Activated naive CD8-positive, alpha-beta T cell treated with anti-CD3 and anti-CD28 coated beads, Interleukin-2, amount 10 ng/mL, durations not matched to agents 7 days and 5 days (primary cell): Measurements from ENCODE around the gene SOX6. TPM values are rescaled to one million over a fixed set of nuclear protein-coding genes. Genes with fewer than 3 reads are reported as not detected.
"Not testable (repeated sequence)": the region's sequence is repeated elsewhere in the genome, so short reads cannot be mapped to it uniquely, and the experiment has no call there.

Source experiments
- ATAC-seq: fragments of 150-1000 bp; cut with Tn5 transposase; one replicate; pipeline ENCODE4 v1.10.0; 2021; ENCODE audit warnings: low read depth, moderate library complexity
- POLR2A ChIA-PET: fragments of 350-600 bp; sonication (Branson Sonifier 250); formaldehyde crosslinking; loops from one replicate; lab custom pipeline; 2021; ENCODE audit warnings: antibody characterized with exemption; lab: Charles Lee
- DNase-seq: peaks from one replicate; pipeline ENCODE4 v3.0.0; 2021
- H3K27ac Mint-ChIP-seq: one replicate; pipeline ENCODE4 v1.8.0; 2022; ENCODE audit warnings: mild to moderate bottlenecking, mixed read lengths
- H3K27me3 Mint-ChIP-seq: one replicate; pipeline ENCODE4 v1.8.0; 2022; ENCODE audit warnings: mild to moderate bottlenecking, moderate library complexity, mixed read lengths
- H3K36me3 Mint-ChIP-seq: one replicate; pipeline ENCODE4 v1.8.0; 2021; ENCODE audit warnings: mild to moderate bottlenecking, mixed read lengths
- H3K4me1 Mint-ChIP-seq: one replicate; pipeline ENCODE4 v1.8.0; 2021; ENCODE audit warnings: mixed read lengths
- H3K4me3 Mint-ChIP-seq: one replicate; pipeline ENCODE4 v1.8.0; 2022; ENCODE audit warnings: mild to moderate bottlenecking, moderate library complexity, mixed read lengths
- H3K9me3 Mint-ChIP-seq: one replicate; pipeline ENCODE4 v1.8.0; 2021; ENCODE audit warnings: mixed read lengths
- total RNA-seq, 2 experiments: library from RNA; stranded (reverse); gene quantifications; one replicate each; pipeline ENCODE4 v1.2.3, GENCODE V29; 2021

Gene SOX6
- total RNA-seq, 2 experiments from 2014 or later: not detected

GRCh38 chr11:15931497-15931896 lies 424.8 kb downstream of the SOX6 start:
- Mint-ChIP-seq H3K27me3 (no peaks in the 10 kb centered on the region), H3K27ac (no peak overlapping the region), H3K9me3 (peaks cover 2% of the 10 kb centered on the region), H3K36me3 (no peaks in the 10 kb centered on the region), H3K4me1 (no peaks in the 10 kb centered on the region), H3K4me3 (no peak overlapping the region)
- ATAC-seq: no peak
- no peak for DNase-seq
- POLR2A ChIA-PET: no interaction called here

- Mint-ChIP-seq H3K36me3 (no peaks in the 10 kb centered on the region), H3K9me3 (peaks cover 2% of the 10 kb centered on the region), H3K27ac (no peak overlapping the region), H3K4me3 (no peak overlapping the region), H3K27me3 (no peaks in the 10 kb centered on the region), H3K4me1 (no peaks in the 10 kb centered on the region)
- ATAC-seq (no peak), DNase-seq (no peak)
- POLR2A ChIA-PET: no interaction called here
These were observed 425.8 kb downstream of the SOX6 start for GRCh38 chr11:15930442-15931025.

GRCh38 chr11:15929371-15929901 lies 426.9 kb downstream of the SOX6 start:
- POLR2A ChIA-PET: no interaction called here
- no peak for ATAC-seq
- no peak for DNase-seq
- Mint-ChIP-seq H3K9me3 (peaks cover 2% of the 10 kb centered on the region), H3K4me1 (no peaks in the 10 kb centered on the region), H3K4me3 (no peak overlapping the region), H3K27me3 (no peaks in the 10 kb centered on the region), H3K27ac (no peak overlapping the region), H3K36me3 (no peaks in the 10 kb centered on the region)

- DNase-seq (no peak), ATAC-seq (no peak)
- Mint-ChIP-seq H3K4me1 (no peaks in the 10 kb centered on the region), H3K36me3 (no peaks in the 10 kb centered on the region), H3K4me3 (no peak overlapping the region), H3K27ac (no peak overlapping the region), H3K27me3 (peaks cover 2% of the 10 kb centered on the region), H3K9me3 (peaks cover 2% of the 10 kb centered on the region)
- POLR2A ChIA-PET: no interaction called here
These were observed 428.5 kb downstream of the SOX6 start for GRCh38 chr11:15927864-15928217.

GRCh38 chr11:15927196-15927863 lies 429.0 kb downstream of the SOX6 start:
- Mint-ChIP-seq H3K36me3 (no peaks in the 10 kb centered on the region), H3K9me3 (peaks cover 2% of the 10 kb centered on the region), H3K4me1 (no peaks in the 10 kb centered on the region), H3K27me3 (peaks cover 2% of the 10 kb centered on the region), H3K4me3 (no peak overlapping the region), H3K27ac (no peak overlapping the region)
- POLR2A ChIA-PET: no interaction called here
- DNase-seq: no peak
- ATAC-seq: no peak

GRCh38 chr11:15926071-15926470 lies 430.3 kb downstream of the SOX6 start:
- Mint-ChIP-seq H3K4me3 (no peak overlapping the region), H3K4me1 (no peaks in the 10 kb centered on the region), H3K27me3 (peaks cover 2% of the 10 kb centered on the region), H3K27ac (no peak overlapping the region), H3K9me3 (no peaks in the 10 kb centered on the region), H3K36me3 (no peaks in the 10 kb centered on the region)
- DNase-seq (no peak), ATAC-seq (no peak)
- POLR2A ChIA-PET: no interaction called here

- Mint-ChIP-seq H3K9me3 (no peaks in the 10 kb centered on the region), H3K4me1 (no peaks in the 10 kb centered on the region), H3K27ac (no peak overlapping the region), H3K4me3 (no peak overlapping the region), H3K36me3 (no peaks in the 10 kb centered on the region), H3K27me3 (peaks cover 3% of the 10 kb centered on the region)
- ATAC-seq (no peak), DNase-seq (no peak)
- POLR2A ChIA-PET: no interaction called here
These were observed 433.2 kb downstream of the SOX6 start for GRCh38 chr11:15923183-15923582.

- H3K4me3 Mint-ChIP-seq, H3K9me3 Mint-ChIP-seq, H3K4me1 Mint-ChIP-seq, H3K36me3 Mint-ChIP-seq, H3K27ac Mint-ChIP-seq, POLR2A ChIA-PET, DNase-seq, ATAC-seq, H3K27me3 Mint-ChIP-seq: not testable (repeated sequence)
These were observed 433.6 kb downstream of the SOX6 start for GRCh38 chr11:15922745-15923144.

GRCh38 chr11:15920856-15921629 lies 435.3 kb downstream of the SOX6 start:
- Mint-ChIP-seq H3K27ac (no peak overlapping the region), H3K4me1 (no peaks in the 10 kb centered on the region), H3K36me3 (no peaks in the 10 kb centered on the region), H3K4me3 (no peak overlapping the region), H3K9me3 (no peaks in the 10 kb centered on the region), H3K27me3 (peaks cover 4% of the 10 kb centered on the region)
- DNase-seq: no peak
- ATAC-seq: no peak
- POLR2A ChIA-PET: no interaction called here

GRCh38 chr11:15918674-15919073 lies 437.7 kb downstream of the SOX6 start:
- no peak overlapping the region for H3K27ac Mint-ChIP-seq
- POLR2A ChIA-PET: no interaction called here
- H3K27me3 Mint-ChIP-seq: peaks cover 2% of the 10 kb centered on the region
- no peaks in the 10 kb centered on the region for H3K9me3 Mint-ChIP-seq
- DNase-seq: no peak
- ATAC-seq: no peak
- no peaks in the 10 kb centered on the region for H3K4me1 Mint-ChIP-seq
- no peaks in the 10 kb centered on the region for H3K36me3 Mint-ChIP-seq
- H3K4me3 Mint-ChIP-seq: no peak overlapping the region

- DNase-seq (no peak), ATAC-seq (no peak)
- POLR2A ChIA-PET: no interaction called here
- Mint-ChIP-seq H3K4me1 (no peaks in the 10 kb centered on the region), H3K27me3 (peaks cover 2% of the 10 kb centered on the region), H3K36me3 (no peaks in the 10 kb centered on the region), H3K27ac (no peak overlapping the region), H3K9me3 (no peaks in the 10 kb centered on the region), H3K4me3 (no peak overlapping the region)
These were observed 438.1 kb downstream of the SOX6 start for GRCh38 chr11:15918212-15918611.
